IMR-90 (cell line): Measurements from ENCODE around the gene SH3TC1. TPM values are rescaled to one million over a fixed set of nuclear protein-coding genes. Genes with fewer than 3 reads are reported as not detected.

Experiments used
- ATAC-seq: fragments of 200-7000 bp; cut with Tn5 transposase; 2 replicates; pipeline ENCODE4 v1.9.1; 2020; ENCODE audit warnings: low read depth, mild to moderate bottlenecking, moderate library complexity
- BruUV-seq: library from RNA; stranded (reverse); fragments of 400-500 nt; replicated peaks from 2 replicates; lab custom pipeline; 2021; lab: Mats Ljungman, UMichigan
- CTCF ChIA-PET: fragments of 300-600 bp; formaldehyde crosslinking; extraction: SDS; loops from one replicate; lab custom pipeline; 2021; ENCODE audit warnings: antibody characterized with exemption; lab: Yijun Ruan, JAX
- POLR2A ChIA-PET: fragments of 300-600 bp; sonication (Branson Sonifier 250); formaldehyde crosslinking; loops from one replicate; lab custom pipeline; 2022; ENCODE audit warnings: antibody characterized with exemption; ENCODE audit not compliant: unreplicated experiment; lab: Charles Lee
- DNase-seq: peaks from one replicate; pipeline ENCODE4 v3.0.0; 2013
- H2AFZ ChIP-seq: replicated peaks from 2 replicates; pipeline ENCODE3; 2013; ENCODE audit warnings: low read length, mild to moderate bottlenecking; ENCODE audit not compliant: poor library complexity
- H2AK5ac ChIP-seq: 2 replicates; pipeline ENCODE4 v1.6.1; 2013; ENCODE audit warnings: low read depth, low read length, inconsistent platforms
- H2AK9ac ChIP-seq: replicated peaks from 2 replicates; pipeline ENCODE3; 2013; ENCODE audit warnings: mild to moderate bottlenecking, low read depth, low read length, moderate library complexity; ENCODE audit not compliant: poor library complexity
- H2BK120ac ChIP-seq: 2 replicates; pipeline ENCODE4 v1.6.1; 2013; ENCODE audit warnings: low read depth, low read length, inconsistent platforms
- H2BK15ac ChIP-seq: 3 replicates; pipeline ENCODE4 v1.6.1; 2013; ENCODE audit warnings: low read depth, low read length, inconsistent platforms
- H2BK20ac ChIP-seq: 2 replicates; pipeline ENCODE4 v1.6.1; 2013; ENCODE audit warnings: low read depth, mild to moderate bottlenecking, inconsistent platforms, low read length, moderate library complexity
- H2BK5ac ChIP-seq: 2 replicates; pipeline ENCODE4 v1.6.1; 2013; ENCODE audit warnings: mild to moderate bottlenecking, low read depth, low read length, inconsistent platforms; ENCODE audit not compliant: poor library complexity, severe bottlenecking
- H3K14ac ChIP-seq: replicated peaks from 2 replicates; pipeline ENCODE4 v1.6.1; 2013; ENCODE audit warnings: low read depth, low read length, inconsistent platforms
- H3K18ac ChIP-seq: 2 replicates; pipeline ENCODE4 v1.6.1; 2013; ENCODE audit warnings: low read depth, low read length, control low read depth
- H3K23ac ChIP-seq: 2 replicates; pipeline ENCODE4 v1.6.1; 2013; ENCODE audit warnings: low read depth, low read length, inconsistent platforms
- H3K27ac ChIP-seq: 2 replicates; pipeline ENCODE4 v1.5.1; 2013; ENCODE audit warnings: mild to moderate bottlenecking, control low read depth, low read length; ENCODE audit not compliant: insufficient read depth
- H3K27me3 ChIP-seq: 2 replicates; pipeline ENCODE4 v1.6.1; 2013; ENCODE audit warnings: low read length; ENCODE audit not compliant: control insufficient read depth, insufficient read depth
- H3K36me3 ChIP-seq: 2 replicates; pipeline ENCODE4 v1.6.1; 2013; ENCODE audit warnings: low read length, mixed read lengths; ENCODE audit not compliant: control insufficient read depth, insufficient read depth
- H3K4ac ChIP-seq: 2 replicates; pipeline ENCODE4 v1.6.1; 2013; ENCODE audit warnings: low read depth, low read length, inconsistent platforms
- H3K4me1 ChIP-seq: 2 replicates; pipeline ENCODE4 v1.6.1; 2013; ENCODE audit warnings: low read length, mixed read lengths; ENCODE audit not compliant: control insufficient read depth, insufficient read depth
- H3K4me2 ChIP-seq: 2 replicates; pipeline ENCODE4 v1.6.1; 2013; ENCODE audit warnings: low read depth, mild to moderate bottlenecking, control low read depth, low read length, moderate library complexity
- H3K4me3 ChIP-seq: 2 replicates; pipeline ENCODE4 v1.5.1; 2013; ENCODE audit warnings: low read depth, mild to moderate bottlenecking, control low read depth, low read length, moderate library complexity; ENCODE audit not compliant: insufficient read depth
- H3K56ac ChIP-seq: 2 replicates; pipeline ENCODE4 v1.6.1; 2013; ENCODE audit warnings: low read length, inconsistent platforms; ENCODE audit not compliant: insufficient read depth; ENCODE audit errors: extremely low read depth
- H3K79me1 ChIP-seq, 2 experiments: 2 replicates each; pipeline ENCODE4 v1.6.1; 2013; ENCODE audit warnings: low read length in 2 of 2, inconsistent platforms in 1 of 2, low read depth in 1 of 2
- H3K9ac ChIP-seq: 2 replicates; pipeline ENCODE4 v1.6.1; 2013; ENCODE audit warnings: low read depth, low read length, control low read depth
- H3K9me1 ChIP-seq: 2 replicates; pipeline ENCODE4 v1.6.1; 2013; ENCODE audit warnings: low read length, inconsistent platforms; ENCODE audit not compliant: insufficient read depth
- H3K9me3 ChIP-seq: 2 replicates; pipeline ENCODE4 v1.6.1; 2013; ENCODE audit warnings: low read length; ENCODE audit not compliant: control insufficient read depth, insufficient read depth
- H4K20me1 ChIP-seq: 2 replicates; pipeline ENCODE4 v1.6.1; 2013; ENCODE audit warnings: low read length, inconsistent platforms; ENCODE audit not compliant: insufficient read depth
- H4K5ac ChIP-seq: 2 replicates; pipeline ENCODE4 v1.6.1; 2013; ENCODE audit warnings: mild to moderate bottlenecking, low read depth, low read length, control low read depth
- H4K8ac ChIP-seq, 2 experiments: 2 replicates each; pipeline ENCODE4 v1.6.1; 2013; ENCODE audit warnings: low read depth in 2 of 2, low read length in 2 of 2, control low read depth in 1 of 2, inconsistent platforms in 1 of 2
- H4K91ac ChIP-seq: 2 replicates; pipeline ENCODE4 v1.6.1; 2013; ENCODE audit warnings: low read depth, low read length, inconsistent platforms; ENCODE audit not compliant: insufficient read depth
- BHLHE40 ChIP-seq: fragments of 150-350 bp; IDR thresholded peaks from 2 replicates; pipeline ENCODE4 v1.6.1; 2016; ENCODE audit warnings: mild to moderate bottlenecking, low read depth, low read length
- CEBPB ChIP-seq: IDR thresholded peaks from 2 replicates; pipeline ENCODE4 v1.6.1; 2012; ENCODE audit warnings: low read depth, low read length, improper control_type of control experiment
- CHD1 ChIP-seq: IDR thresholded peaks from 2 replicates; pipeline ENCODE4 v1.6.1; 2012; ENCODE audit warnings: low read depth, low read length, improper control_type of control experiment
- CTCF ChIP-seq: conservative IDR thresholded peaks from 2 replicates; pipeline ENCODE4 v1.5.1; 2012; ENCODE audit warnings: mild to moderate bottlenecking, low read depth, low read length, improper control_type of control experiment
- ELK1 ChIP-seq: fragments of 150-350 bp; IDR thresholded peaks from 2 replicates; pipeline ENCODE4 v1.6.1; 2016; ENCODE audit warnings: low read depth, mild to moderate bottlenecking, low read length, moderate library complexity, borderline replicate concordance
- FOS ChIP-seq: fragments of 150-350 bp; IDR thresholded peaks from 2 replicates; pipeline ENCODE4 v1.6.1; 2016; ENCODE audit warnings: low read depth, low read length
- MAFK ChIP-seq: IDR thresholded peaks from 2 replicates; pipeline ENCODE4 v1.6.1; 2012; ENCODE audit warnings: low read depth, low read length, improper control_type of control experiment
- MAZ ChIP-seq: IDR thresholded peaks from 2 replicates; pipeline ENCODE4 v1.6.1; 2012; ENCODE audit warnings: low read depth, mild to moderate bottlenecking, low read length, improper control_type of control experiment, moderate library complexity, borderline replicate concordance
- MXI1 ChIP-seq: IDR thresholded peaks from 2 replicates; pipeline ENCODE4 v1.6.1; 2012; ENCODE audit warnings: low read depth, mild to moderate bottlenecking, low read length, moderate library complexity, borderline replicate concordance
- NFE2L2 ChIP-seq: fragments of 150-350 bp; IDR thresholded peaks from 2 replicates; pipeline ENCODE4 v1.6.1; 2016; ENCODE audit warnings: low read depth, mild to moderate bottlenecking, low read length
- POLR2A ChIP-seq: IDR thresholded peaks from 2 replicates; pipeline ENCODE4 v1.6.1; 2012; ENCODE audit warnings: mild to moderate bottlenecking, low read depth, low read length
- RAD21 ChIP-seq: IDR thresholded peaks from 2 replicates; pipeline ENCODE4 v1.6.1; 2012; ENCODE audit warnings: low read length, improper control_type of control experiment
- RFX5 ChIP-seq: IDR thresholded peaks from 2 replicates; pipeline ENCODE4 v1.8.0; 2012; ENCODE audit warnings: low read depth, mild to moderate bottlenecking, low read length, moderate library complexity
- SMC3 ChIP-seq: fragments of 150-350 bp; IDR thresholded peaks from 2 replicates; pipeline ENCODE4 v1.6.1; 2016; ENCODE audit warnings: low read depth, mild to moderate bottlenecking, antibody characterized with exemption, low read length, moderate library complexity
- USF2 ChIP-seq: fragments of 150-350 bp; IDR thresholded peaks from 2 replicates; pipeline ENCODE4 v1.6.1; 2017; ENCODE audit warnings: mild to moderate bottlenecking, antibody characterized with exemption, low read length, low read depth
- WGBS, 2 experiments: methylation state at CpG; one replicate each; pipeline versions ENCODE4 v1.1.5 to v1.1.7; 2013; ENCODE audit warnings: missing lambda C conversion rate in 2 of 2; ENCODE audit not compliant: insufficient read length in 1 of 2; ENCODE audit errors: extremely low coverage in 2 of 2; 5-methylcytosine and 5-hydroxymethylcytosine counted together
- dilution Hi-C: fragments of 300-500 bp; cut with HindIII; formaldehyde crosslinking; loops from one replicate; pipeline ENCODE4 v1.14.3; 2018; ENCODE audit warnings: low sequenced_read_pairs; ENCODE audit not compliant: unreplicated experiment
- in situ Hi-C: fragments of 300-500 bp; cut with MboI; formaldehyde crosslinking; loops from 3 replicates; pipeline ENCODE4 v1.14.3; 2019; ENCODE audit warnings: low sequenced_read_pairs, inconsistent platforms, mixed read lengths
- intact Hi-C: fragments of 100-400 bp; cut with micrococcal nuclease; formaldehyde crosslinking; loops from 2 replicates; pipeline ENCODE4 v1.10.0; 2022
- polyA plus RNA-seq, 3 experiments: library from polyadenylated mRNA; depleted of rRNA; stranded (reverse); fragments of >200 nt; gene quantifications; 2 replicates each; pipeline ENCODE4 v1.2.3, GENCODE V29; 2012; ENCODE audit warnings: low replicate concordance in 1 of 3
- total RNA-seq: library from RNA; depleted of rRNA; stranded (reverse); fragments of >200 nt; gene quantifications from 2 replicates; pipeline ENCODE4 v1.2.3, GENCODE V29; 2012

The SH3TC1 gene
- total and polyA plus RNA-seq, 2 of the 4 experiments (the other 2 are of a cell fraction) = 1.6 to 2.2 TPM

GRCh38 chr4:8286719-8287342 is 87.7 kb downstream of the SH3TC1 start:
- in situ Hi-C loops (no loop called here), intact Hi-C loops (no loop called here), dilution Hi-C loops (no loop called here)
- H3K9me3 ChIP-seq = no peaks in the 10 kb centered on the region
- H3K18ac ChIP-seq = no peak overlapping the region
- no peaks in the 10 kb centered on the region; the same call in 1 of the 2 replicates for H3K4me1 ChIP-seq
- no peaks in the 10 kb centered on the region for H3K79me1 ChIP-seq
- DNase-seq (no peak), ATAC-seq (no peak)
- H2BK15ac ChIP-seq = no peak overlapping the region
- no peak overlapping the region for H2AK5ac ChIP-seq
- no peak overlapping the region for H3K23ac ChIP-seq
- H3K14ac ChIP-seq = no peak overlapping the region
- POLR2A ChIA-PET = no interaction called here
- no peak overlapping the region for H3K9ac ChIP-seq
- H2BK20ac ChIP-seq = no peak overlapping the region
- H3K27me3 ChIP-seq = no peaks in the 10 kb centered on the region; the same call in 1 of the 2 replicates
- H4K91ac ChIP-seq = no peak overlapping the region
- H3K56ac ChIP-seq = no peak overlapping the region
- H2BK5ac ChIP-seq = no peak overlapping the region
- H3K4me3 ChIP-seq = no peak overlapping the region
- no TSS peak for BruUV-seq
- H2AK9ac ChIP-seq = no peak overlapping the region
- no peaks in the 10 kb centered on the region for H3K36me3 ChIP-seq
- H3K27ac ChIP-seq = no peak overlapping the region
- CTCF ChIA-PET = no interaction called here
- H2BK120ac ChIP-seq = no peak overlapping the region
- H3K4ac ChIP-seq = no peak overlapping the region
- TF ChIP-seq SMC3 (no peak), MXI1 (no peak), POLR2A (no peak), ELK1 (no peak), CEBPB (no peak), NFE2L2 (no peak), FOS (no peak), BHLHE40 (no peak), CHD1 (no peak), CTCF (no peak), MAZ (no peak), MAFK (no peak), RFX5 (no peak), RAD21 (no peak), USF2 (no peak)
- WGBS, 2 experiments = 89% methylated on average over 3 of the region's 15 CpGs; no CpG with 5 or more reads in 1 of the 2 experiments
- H4K5ac ChIP-seq = no peak overlapping the region
- no peaks in the 10 kb centered on the region for H3K9me1 ChIP-seq
- H2AFZ ChIP-seq = no peak overlapping the region
- no peaks in the 10 kb centered on the region for H4K20me1 ChIP-seq
- H4K8ac ChIP-seq = no peak overlapping the region
- H3K4me2 ChIP-seq = no peak overlapping the region
